DLD1 (cell line): Measurements from ENCODE around the gene OXLD1.

Experiments
- in situ Hi-C: cut with HindIII; loops from 2 replicates; pipeline ENCODE4 v1.10.0; 2017; ENCODE audit warnings: low sequenced_read_pairs

Gene OXLD1

GRCh38 chr17:81702934-81703746 is 36.7 kb upstream of the OXLD1 start, which contains the start of gene MRPL12:
MRPL12 (plus strand) TSS chr17:81703367; CDS start chr17:81703502, 135 bp downstream.
- in situ Hi-C loops: no loop called here

GRCh38 chr17:81701288-81702071 is 35.1 kb upstream of the OXLD1 start:
- in situ Hi-C loops: no loop called here

GRCh38 chr17:81700353-81701287 is 34.2 kb upstream of the OXLD1 start:
- in situ Hi-C loops: no loop called here

GRCh38 chr17:81697261-81698044 is 31.0 kb upstream of the OXLD1 start:
- in situ Hi-C loops: no loop called here

GRCh38 chr17:81696218-81696941 is 30.0 kb upstream of the OXLD1 start:
- in situ Hi-C loops: no loop called here

GRCh38 chr17:81695801-81696200 is 29.4 kb upstream of the OXLD1 start:
- in situ Hi-C loops: no loop called here

- in situ Hi-C loops: no loop called here
Measured at GRCh38 chr17:81695211-81695610, 28.8 kb upstream of the OXLD1 start.

GRCh38 chr17:81694810-81695209 is 28.4 kb upstream of the OXLD1 start:
- in situ Hi-C loops: no loop called here

GRCh38 chr17:81693509-81694210 is 27.3 kb upstream of the OXLD1 start:
- in situ Hi-C loops: no loop called here

- in situ Hi-C loops: no loop called here
Measured at GRCh38 chr17:81691608-81692007, 25.2 kb upstream of the OXLD1 start.

GRCh38 chr17:81691196-81691595 is 24.8 kb upstream of the OXLD1 start:
- in situ Hi-C loops: no loop called here

- in situ Hi-C loops: no loop called here
Measured at GRCh38 chr17:81690549-81690948, 24.1 kb upstream of the OXLD1 start.

GRCh38 chr17:81690066-81690465 is 23.7 kb upstream of the OXLD1 start:
- in situ Hi-C loops: no loop called here

GRCh38 chr17:81688616-81689015 is 22.2 kb upstream of the OXLD1 start:
- in situ Hi-C loops: no loop called here

GRCh38 chr17:81687770-81688541 is 21.6 kb upstream of the OXLD1 start:
- in situ Hi-C loops: no loop called here

GRCh38 chr17:81686614-81687013 is 20.2 kb upstream of the OXLD1 start:
- in situ Hi-C loops: no loop called here

GRCh38 chr17:81685108-81685507 is 18.7 kb upstream of the OXLD1 start:
- in situ Hi-C loops: no loop called here

- in situ Hi-C loops: no loop called here
Measured at GRCh38 chr17:81684442-81684911, 18.1 kb upstream of the OXLD1 start.
